Breast epithelium (tissue), 4 donors: ENCODE data around the gene AQP9. TPM values are rescaled to one million over a fixed set of nuclear protein-coding genes. Genes with fewer than 3 reads are reported as not detected.

ENCODE experiments used
- DNase-seq, 2 donors: peaks; one replicate each; pipeline ENCODE4 v3.0.0-alpha.2; 2019; ENCODE audit warnings: low spot score in 2 of 2
- H3K27ac ChIP-seq, 2 donors: fragments of 200-600 bp; sonication (generic) in 1 of 2; one replicate each; pipeline ENCODE4 v1.5.1; 2016 to 2019; ENCODE audit warnings: mild to moderate bottlenecking in 1 of 2
- H3K27me3 ChIP-seq, 2 donors: fragments of 200-600 bp; sonication (generic) in 1 of 2; one replicate each; pipeline versions ENCODE4 v1.5.1 to v1.6.0; 2017 to 2019; ENCODE audit warnings: control low read depth in 1 of 2, mild to moderate bottlenecking in 1 of 2
- H3K36me3 ChIP-seq: fragments of 200-600 bp; one replicate; pipeline ENCODE4 v1.5.1; 2019
- H3K4me1 ChIP-seq, 2 donors: fragments of 200-600 bp; sonication (generic); one replicate each; pipeline ENCODE4 v1.5.1; 2016 to 2019; ENCODE audit warnings: control low read depth in 1 of 2
- H3K4me3 ChIP-seq, 3 donors: fragments of 200-600 bp; sonication (generic); 1 replicate in 2 of 3; 2 replicates in 1 of 3; pipeline ENCODE4 v1.5.1; 2016 to 2019; ENCODE audit warnings: mild to moderate bottlenecking in 3 of 3, moderate library complexity in 2 of 3
- H3K9me3 ChIP-seq, 2 donors: fragments of 200-600 bp; sonication (generic) in 1 of 2; one replicate each; pipeline ENCODE4 v1.5.1; 2016 to 2019; ENCODE audit warnings: control low read depth in 1 of 2
- CTCF ChIP-seq, 3 donors: fragments of 450-650 bp; IDR thresholded peaks; one replicate each; pipeline ENCODE4 v1.5.1; 2016 to 2017; ENCODE audit warnings: antibody characterized with exemption in 3 of 3, mild to moderate bottlenecking in 3 of 3, moderate library complexity in 3 of 3
- POLR2A ChIP-seq: fragments of 450-650 bp; IDR thresholded peaks from one replicate; pipeline ENCODE4 v1.6.1; 2016; ENCODE audit warnings: antibody characterized with exemption, mild to moderate bottlenecking, moderate library complexity
- POLR2AphosphoS5 ChIP-seq, 3 donors: sonication (generic); formaldehyde crosslinking; IDR thresholded peaks; one replicate each; pipeline ENCODE4 v1.6.1; 2017; ENCODE audit warnings: antibody characterized with exemption in 3 of 3
- intact Hi-C: fragments of 100-400 bp; cut with DNase I; formaldehyde crosslinking; loops from one replicate; pipeline ENCODE4 v1.15.1; 2023; ENCODE audit warnings: low total_unique reads
- total RNA-seq, 3 donors: library from RNA; depleted of rRNA; stranded (reverse); fragments of >200 nt; gene quantifications; one replicate each; pipeline ENCODE4 v1.1.0, GENCODE V29; 2016

Gene AQP9
- total RNA-seq, 3 donors from 2014 or later, result 1.3 to 6.9 (median 1.8) TPM

- Histone ChIP-seq H3K27ac (no peak overlapping the region), H3K36me3 (no peaks in the 10 kb centered on the region), H3K9me3 (no peaks in the 10 kb centered on the region), H3K27me3 (no peaks in the 10 kb centered on the region), H3K4me3 (no peak overlapping the region), H3K4me1 (no peaks in the 10 kb centered on the region)
- no peak for DNase-seq
- intact Hi-C loops, result loop anchor here (10.0 kb wide), 1 partner anchor 58 kb away; no protein-coding TSS in a partner anchor
- TF ChIP-seq POLR2A (no peak), CTCF (IDR thresholded peaks at IDR 0.05) (no peak), POLR2AphosphoS5 (IDR thresholded peaks at IDR 0.05) (no peak)
Observed at GRCh38 chr15:58142827-58143461, 4.8 kb downstream of the AQP9 start.

- Histone ChIP-seq H3K36me3 (no peaks in the 10 kb centered on the region), H3K4me1 (no peaks in the 10 kb centered on the region), H3K27ac (no peak overlapping the region), H3K4me3 (no peak overlapping the region), H3K27me3 (no peaks in the 10 kb centered on the region), H3K9me3 (no peaks in the 10 kb centered on the region)
- intact Hi-C loops, result loop anchor here (10.0 kb wide), 1 partner anchor 61 kb away; no protein-coding TSS in a partner anchor
- no peak for TF ChIP-seq CTCF (IDR thresholded peaks at IDR 0.05)
- TF ChIP-seq POLR2AphosphoS5 (IDR thresholded peaks at IDR 0.05), result no peak
- TF ChIP-seq POLR2A, result no peak
- DNase-seq, result no peak
Observed at GRCh38 chr15:58145606-58146005, 7.4 kb downstream of the AQP9 start.

- intact Hi-C loops, result loop anchor here (10.0 kb wide), 1 partner anchor 61 kb away; no protein-coding TSS in a partner anchor
- DNase-seq, result no peak
- no peaks in the 10 kb centered on the region for H3K9me3 ChIP-seq
- no peak for TF ChIP-seq POLR2A
- TF ChIP-seq CTCF (IDR thresholded peaks at IDR 0.05), result no peak
- no peak for TF ChIP-seq POLR2AphosphoS5 (IDR thresholded peaks at IDR 0.05)
- H3K27ac ChIP-seq, result no peak overlapping the region
- no peaks in the 10 kb centered on the region for H3K36me3 ChIP-seq
- no peak overlapping the region for H3K4me3 ChIP-seq
- no peaks in the 10 kb centered on the region for H3K27me3 ChIP-seq
- H3K4me1 ChIP-seq, result no peaks in the 10 kb centered on the region
Observed at GRCh38 chr15:58146211-58146610, 8.0 kb downstream of the AQP9 start.

- Histone ChIP-seq H3K4me1 (no peaks in the 10 kb centered on the region), H3K4me3 (no peak overlapping the region), H3K27me3 (no peaks in the 10 kb centered on the region), H3K9me3 (no peaks in the 10 kb centered on the region), H3K36me3 (no peaks in the 10 kb centered on the region), H3K27ac (no peak overlapping the region)
- no peak for TF ChIP-seq CTCF (IDR thresholded peaks at IDR 0.05)
- no peak for TF ChIP-seq POLR2A
- no peak for TF ChIP-seq POLR2AphosphoS5 (IDR thresholded peaks at IDR 0.05)
- no peak for DNase-seq
- intact Hi-C loops, result loop anchor here (10.0 kb wide), 1 partner anchor 62 kb away; no protein-coding TSS in a partner anchor
Observed at GRCh38 chr15:58146749-58147148, 8.6 kb downstream of the AQP9 start.

- H3K9me3 ChIP-seq, result no peaks in the 10 kb centered on the region
- no peak overlapping the region for H3K4me3 ChIP-seq
- H3K27ac ChIP-seq, result peak overlapping the region in 1 of 2 donors; percentile 23
- H3K36me3 ChIP-seq, result no peaks in the 10 kb centered on the region
- no peaks in the 10 kb centered on the region for H3K4me1 ChIP-seq
- DNase-seq, result no peak
- TF ChIP-seq CTCF (IDR thresholded peaks at IDR 0.05) (no peak), POLR2A (no peak), POLR2AphosphoS5 (IDR thresholded peaks at IDR 0.05) (no peak)
- H3K27me3 ChIP-seq, result no peaks in the 10 kb centered on the region
- intact Hi-C loops, result loop anchor here (10.0 kb wide), 1 partner anchor 62 kb away; no protein-coding TSS in a partner anchor
Observed at GRCh38 chr15:58147171-58147611, 9.0 kb downstream of the AQP9 start.
